ENCODE measurements around the gene CACNA2D2.
A peak's percentile ranks its signal among the peaks of the same experiment; 100 is the strongest.

DNA sequence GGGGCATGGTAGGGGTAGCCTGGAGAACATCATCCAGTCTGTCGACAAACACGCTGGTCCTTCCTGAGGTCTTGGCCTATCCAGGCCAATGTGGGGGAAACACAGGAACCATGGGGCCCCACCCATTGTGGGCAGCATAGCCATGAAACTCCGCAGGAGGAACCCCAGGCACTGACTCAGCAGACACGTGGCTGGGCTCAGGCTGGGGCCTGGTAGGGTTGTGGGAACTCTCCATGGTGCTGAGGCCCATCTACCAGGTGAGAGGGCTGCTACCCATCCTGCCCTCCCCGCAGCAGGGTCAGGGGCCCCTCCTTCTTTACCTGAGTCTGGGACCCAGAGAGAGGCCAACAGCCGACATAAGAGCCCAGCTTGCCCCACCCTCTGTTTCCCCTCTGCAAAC, 22.6 kb upstream of the CACNA2D2 start:
- TF ChIP-seq, protein P1, sequence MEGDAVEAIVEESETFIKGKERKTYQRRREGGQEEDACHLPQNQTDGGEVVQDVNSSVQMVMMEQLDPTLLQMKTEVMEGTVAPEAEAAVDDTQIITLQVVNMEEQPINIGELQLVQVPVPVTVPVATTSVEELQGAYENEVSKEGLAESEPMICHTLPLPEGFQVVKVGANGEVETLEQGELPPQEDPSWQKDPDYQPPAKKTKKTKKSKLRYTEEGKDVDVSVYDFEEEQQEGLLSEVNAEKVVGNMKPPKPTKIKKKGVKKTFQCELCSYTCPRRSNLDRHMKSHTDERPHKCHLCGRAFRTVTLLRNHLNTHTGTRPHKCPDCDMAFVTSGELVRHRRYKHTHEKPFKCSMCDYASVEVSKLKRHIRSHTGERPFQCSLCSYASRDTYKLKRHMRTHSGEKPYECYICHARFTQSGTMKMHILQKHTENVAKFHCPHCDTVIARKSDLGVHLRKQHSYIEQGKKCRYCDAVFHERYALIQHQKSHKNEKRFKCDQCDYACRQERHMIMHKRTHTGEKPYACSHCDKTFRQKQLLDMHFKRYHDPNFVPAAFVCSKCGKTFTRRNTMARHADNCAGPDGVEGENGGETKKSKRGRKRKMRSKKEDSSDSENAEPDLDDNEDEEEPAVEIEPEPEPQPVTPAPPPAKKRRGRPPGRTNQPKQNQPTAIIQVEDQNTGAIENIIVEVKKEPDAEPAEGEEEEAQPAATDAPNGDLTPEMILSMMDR (IDR thresholded peaks at IDR 0.05) = no peak
- no peak for TF ChIP-seq CHD2 (IDR thresholded peaks at IDR 0.05; ENCODE audit: low read length, partially characterized antibody)
- no peak for TF ChIP-seq JUND (IDR thresholded peaks at IDR 0.05)
- TF ChIP-seq, protein P2, sequence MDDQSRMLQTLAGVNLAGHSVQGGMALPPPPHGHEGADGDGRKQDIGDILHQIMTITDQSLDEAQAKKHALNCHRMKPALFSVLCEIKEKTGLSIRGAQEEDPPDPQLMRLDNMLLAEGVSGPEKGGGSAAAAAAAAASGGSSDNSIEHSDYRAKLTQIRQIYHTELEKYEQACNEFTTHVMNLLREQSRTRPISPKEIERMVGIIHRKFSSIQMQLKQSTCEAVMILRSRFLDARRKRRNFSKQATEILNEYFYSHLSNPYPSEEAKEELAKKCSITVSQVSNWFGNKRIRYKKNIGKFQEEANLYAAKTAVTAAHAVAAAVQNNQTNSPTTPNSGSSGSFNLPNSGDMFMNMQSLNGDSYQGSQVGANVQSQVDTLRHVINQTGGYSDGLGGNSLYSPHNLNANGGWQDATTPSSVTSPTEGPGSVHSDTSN (IDR thresholded peaks at IDR 0.05) = no peak
- TF ChIP-seq, protein P3, sequence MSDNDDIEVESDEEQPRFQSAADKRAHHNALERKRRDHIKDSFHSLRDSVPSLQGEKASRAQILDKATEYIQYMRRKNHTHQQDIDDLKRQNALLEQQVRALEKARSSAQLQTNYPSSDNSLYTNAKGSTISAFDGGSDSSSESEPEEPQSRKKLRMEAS (IDR thresholded peaks at IDR 0.05; ENCODE audit: low read depth) = no peak
- no peak for TF ChIP-seq NFIC (IDR thresholded peaks at IDR 0.05; ENCODE audit: borderline replicate concordance)
- TF ChIP-seq, protein P4, sequence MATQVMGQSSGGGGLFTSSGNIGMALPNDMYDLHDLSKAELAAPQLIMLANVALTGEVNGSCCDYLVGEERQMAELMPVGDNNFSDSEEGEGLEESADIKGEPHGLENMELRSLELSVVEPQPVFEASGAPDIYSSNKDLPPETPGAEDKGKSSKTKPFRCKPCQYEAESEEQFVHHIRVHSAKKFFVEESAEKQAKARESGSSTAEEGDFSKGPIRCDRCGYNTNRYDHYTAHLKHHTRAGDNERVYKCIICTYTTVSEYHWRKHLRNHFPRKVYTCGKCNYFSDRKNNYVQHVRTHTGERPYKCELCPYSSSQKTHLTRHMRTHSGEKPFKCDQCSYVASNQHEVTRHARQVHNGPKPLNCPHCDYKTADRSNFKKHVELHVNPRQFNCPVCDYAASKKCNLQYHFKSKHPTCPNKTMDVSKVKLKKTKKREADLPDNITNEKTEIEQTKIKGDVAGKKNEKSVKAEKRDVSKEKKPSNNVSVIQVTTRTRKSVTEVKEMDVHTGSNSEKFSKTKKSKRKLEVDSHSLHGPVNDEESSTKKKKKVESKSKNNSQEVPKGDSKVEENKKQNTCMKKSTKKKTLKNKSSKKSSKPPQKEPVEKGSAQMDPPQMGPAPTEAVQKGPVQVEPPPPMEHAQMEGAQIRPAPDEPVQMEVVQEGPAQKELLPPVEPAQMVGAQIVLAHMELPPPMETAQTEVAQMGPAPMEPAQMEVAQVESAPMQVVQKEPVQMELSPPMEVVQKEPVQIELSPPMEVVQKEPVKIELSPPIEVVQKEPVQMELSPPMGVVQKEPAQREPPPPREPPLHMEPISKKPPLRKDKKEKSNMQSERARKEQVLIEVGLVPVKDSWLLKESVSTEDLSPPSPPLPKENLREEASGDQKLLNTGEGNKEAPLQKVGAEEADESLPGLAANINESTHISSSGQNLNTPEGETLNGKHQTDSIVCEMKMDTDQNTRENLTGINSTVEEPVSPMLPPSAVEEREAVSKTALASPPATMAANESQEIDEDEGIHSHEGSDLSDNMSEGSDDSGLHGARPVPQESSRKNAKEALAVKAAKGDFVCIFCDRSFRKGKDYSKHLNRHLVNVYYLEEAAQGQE (IDR thresholded peaks at IDR 0.05; ENCODE audit: low read depth, low read length) = peak; percentile 95
- no peak for TF ChIP-seq SIN3A (IDR thresholded peaks at IDR 0.05; ENCODE audit: borderline replicate concordance, low read depth, low read length)
- TF ChIP-seq, protein P5, sequence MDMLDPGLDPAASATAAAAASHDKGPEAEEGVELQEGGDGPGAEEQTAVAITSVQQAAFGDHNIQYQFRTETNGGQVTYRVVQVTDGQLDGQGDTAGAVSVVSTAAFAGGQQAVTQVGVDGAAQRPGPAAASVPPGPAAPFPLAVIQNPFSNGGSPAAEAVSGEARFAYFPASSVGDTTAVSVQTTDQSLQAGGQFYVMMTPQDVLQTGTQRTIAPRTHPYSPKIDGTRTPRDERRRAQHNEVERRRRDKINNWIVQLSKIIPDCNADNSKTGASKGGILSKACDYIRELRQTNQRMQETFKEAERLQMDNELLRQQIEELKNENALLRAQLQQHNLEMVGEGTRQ (IDR thresholded peaks at IDR 0.05; ENCODE audit: borderline replicate concordance, low read depth, low read length) = no peak
- TF ChIP-seq GABPA (IDR thresholded peaks at IDR 0.05; ENCODE audit: low read depth) = no peak
- no peak for TF ChIP-seq FOXM1 (IDR thresholded peaks at IDR 0.05; ENCODE audit: low read depth)
- TF ChIP-seq, protein P6, sequence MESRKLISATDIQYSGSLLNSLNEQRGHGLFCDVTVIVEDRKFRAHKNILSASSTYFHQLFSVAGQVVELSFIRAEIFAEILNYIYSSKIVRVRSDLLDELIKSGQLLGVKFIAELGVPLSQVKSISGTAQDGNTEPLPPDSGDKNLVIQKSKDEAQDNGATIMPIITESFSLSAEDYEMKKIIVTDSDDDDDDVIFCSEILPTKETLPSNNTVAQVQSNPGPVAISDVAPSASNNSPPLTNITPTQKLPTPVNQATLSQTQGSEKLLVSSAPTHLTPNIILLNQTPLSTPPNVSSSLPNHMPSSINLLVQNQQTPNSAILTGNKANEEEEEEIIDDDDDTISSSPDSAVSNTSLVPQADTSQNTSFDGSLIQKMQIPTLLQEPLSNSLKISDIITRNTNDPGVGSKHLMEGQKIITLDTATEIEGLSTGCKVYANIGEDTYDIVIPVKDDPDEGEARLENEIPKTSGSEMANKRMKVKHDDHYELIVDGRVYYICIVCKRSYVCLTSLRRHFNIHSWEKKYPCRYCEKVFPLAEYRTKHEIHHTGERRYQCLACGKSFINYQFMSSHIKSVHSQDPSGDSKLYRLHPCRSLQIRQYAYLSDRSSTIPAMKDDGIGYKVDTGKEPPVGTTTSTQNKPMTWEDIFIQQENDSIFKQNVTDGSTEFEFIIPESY (IDR thresholded peaks at IDR 0.05; ENCODE audit: borderline replicate concordance, low read depth) = no peak
- TF ChIP-seq POLR2AphosphoS5 (IDR thresholded peaks at IDR 0.05; ENCODE audit: low read depth, low read length) = no peak
- TF ChIP-seq RFX5 (IDR thresholded peaks at IDR 0.05; ENCODE audit: low read length) = no peak

Measured in SK-N-SH (cell line).